GM12878 (cell line): ENCODE measurements around the gene RGSL1.

Experiments used
- ASH2L ChIP-seq: fragments of 300-600, 200-600 bp; sonication (generic); IDR thresholded peaks from 2 replicates; pipeline ENCODE4 v1.6.1; 2017; ENCODE audit warnings: low read depth, mild to moderate bottlenecking, borderline replicate concordance
- CTCF ChIP-seq, 3 experiments: IDR thresholded peaks in 2 of 3; conservative IDR thresholded peaks in 1 of 3; 2 replicates each; pipeline ENCODE4 v1.5.1; 2011; ENCODE audit warnings: low read depth in 3 of 3, low read length in 3 of 3, mild to moderate bottlenecking in 3 of 3, control low read depth in 2 of 3, moderate library complexity in 2 of 3, inconsistent platforms in 1 of 3, mixed read lengths in 1 of 3; ENCODE audit not compliant: control insufficient read depth in 2 of 3, insufficient read depth in 1 of 3; ENCODE audit errors: extremely low read depth in 1 of 3
- EGR1 ChIP-seq, 2 experiments: IDR thresholded peaks; 1 replicate in 1 of 2; 2 replicates in 1 of 2; pipeline ENCODE4 v1.6.1; 2011 to 2012; ENCODE audit warnings: low read depth in 2 of 2, low read length in 2 of 2, borderline replicate concordance in 1 of 2, mild to moderate bottlenecking in 1 of 2, moderate library complexity in 1 of 2
- GABPA ChIP-seq: IDR thresholded peaks from 2 replicates; pipeline ENCODE4 v1.6.1; 2014; ENCODE audit warnings: antibody characterized with exemption, low read depth, mild to moderate bottlenecking, inconsistent platforms
- HDGF ChIP-seq: fragments of 450-650 bp; IDR thresholded peaks from 2 replicates; pipeline ENCODE4 v1.6.1; 2016; ENCODE audit warnings: antibody characterized with exemption
- MYC ChIP-seq: IDR thresholded peaks from 2 replicates; pipeline ENCODE4 v1.6.1; 2011; ENCODE audit warnings: mild to moderate bottlenecking, low read length, moderate library complexity, inconsistent platforms; ENCODE audit not compliant: insufficient read depth, insufficient replicate concordance, insufficient read length, severe bottlenecking
- POLR2A ChIP-seq: IDR thresholded peaks from 2 replicates; pipeline ENCODE4 v1.6.1; 2011; ENCODE audit warnings: low read depth, mild to moderate bottlenecking, low read length
- REST ChIP-seq: IDR thresholded peaks from 2 replicates; pipeline ENCODE4 v1.6.1; 2012; ENCODE audit warnings: mild to moderate bottlenecking, low read depth, low read length
- YY1 ChIP-seq: IDR thresholded peaks from 2 replicates; pipeline ENCODE4 v1.6.1; 2011; ENCODE audit warnings: low read depth, mild to moderate bottlenecking, low read length
- ZBTB33 ChIP-seq: fragments of 450-650 bp; IDR thresholded peaks from 2 replicates; pipeline ENCODE4 v1.6.1; 2017; ENCODE audit warnings: mild to moderate bottlenecking

GRCh38 chr1:182430263-182431068 lies 19.5 kb upstream of the RGSL1 start:
- TF ChIP-seq CTCF (IDR thresholded peaks at IDR 0.05 in 2 of 3, conservative IDR thresholded peaks at IDR 0.05 in 1 of 3; ENCODE audit: control insufficient read depth in 2 of 3, extremely low read depth in 1 of 3, insufficient read depth in 1 of 3, low read depth in 3 of 3, low read length in 3 of 3): no peak
- TF ChIP-seq POLR2A: no peak
- peak; percentile 96 for TF ChIP-seq YY1
- TF ChIP-seq REST: no peak
- peak; percentile 65; the same call in 1 of the 2 replicates for TF ChIP-seq GABPA
- no peak for TF ChIP-seq EGR1 (IDR thresholded peaks at IDR 0.05; ENCODE audit: borderline replicate concordance in 1 of 2, low read depth in 2 of 2, low read length in 2 of 2)
- TF ChIP-seq MYC: no peak
- TF ChIP-seq HDGF: no peak
- no peak for TF ChIP-seq ZBTB33
- TF ChIP-seq ASH2L: no peak
